Measurements from ENCODE around the gene LAMB2. TPM values are rescaled to one million over a fixed set of nuclear protein-coding genes. Genes with fewer than 3 reads are reported as not detected.

Gene LAMB2
- total and polyA plus RNA-seq, 2 of the 8 experiments (the other 6 are each of a cell fraction or from before 2014, with no cell fraction given): 112 to 153 TPM

DNA sequence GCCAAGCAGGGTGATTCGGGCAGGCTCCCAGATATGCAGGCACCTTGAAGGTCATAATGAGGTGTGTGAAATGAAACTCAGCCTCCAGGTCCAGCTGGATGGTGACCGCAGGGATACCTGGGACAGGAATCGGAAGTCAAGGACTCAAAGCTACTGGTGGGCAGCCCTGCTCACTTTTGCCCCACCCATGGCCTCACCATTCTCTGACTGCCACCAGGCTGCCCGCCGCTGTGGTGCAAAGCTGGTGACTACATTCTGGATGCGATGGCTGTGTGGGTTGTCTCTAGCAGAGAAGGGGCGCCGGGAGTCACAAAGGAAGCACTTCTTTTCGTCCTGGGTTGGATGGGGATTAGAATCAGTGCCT lies 795 bp downstream of the LAMB2 start:
- H3K4me1 ChIP-seq (replicated peaks in 1 of 4; ENCODE audit: control insufficient read depth in 3 of 4, insufficient read depth in 4 of 4, low read length in 3 of 4): peaks cover 0 to 8% (median 7%) of the 10 kb centered on the region in 4 experiments; a peak in 6 of 7 replicates
- H2BK5ac ChIP-seq (ENCODE audit: low read depth, low read length): peak overlapping the region; percentile 89
- ChIA-PET POLR2A (ENCODE audit: partially characterized antibody) (interaction anchor here (0.6 to 2.4 kb wide), 16 partner anchors 11 to 280 kb away, joined by 3 to 19 read pairs (median 4); partner anchors contain the start of genes NDUFAF3, QARS1, RHOA and USP19), CTCF (ENCODE audit: partially characterized antibody) (interaction anchor here (0.7 to 5.5 kb wide), 13 partner anchors 10 to 283 kb away, joined by 3 to 43 read pairs (median 3); partner anchors contain the start of genes KLHDC8B and USP19)
- peaks cover 12% of the 10 kb centered on the region for H3K23me2 ChIP-seq (ENCODE audit: low read depth, low read length)
- peak overlapping the region; percentile 75; the same call in 1 of the 2 replicates for H2AK5ac ChIP-seq (ENCODE audit: low read depth, low read length)
- DNase-seq (ENCODE audit: low read depth in 1 of 2, low spot score in 2 of 2): no peak
- H3K4me2 ChIP-seq (ENCODE audit: insufficient read depth in 1 of 2, low read depth in 2 of 2, low read length in 2 of 2): peak overlapping the region; percentile 76 to 90
- H4K20me1 ChIP-seq (replicated peaks in 1 of 2; ENCODE audit: control insufficient read depth in 1 of 2, insufficient read depth in 2 of 2, low read length in 2 of 2): peaks cover 0 to 4% of the 10 kb centered on the region in 2 experiments
- no peak overlapping the region for H2BK15ac ChIP-seq (ENCODE audit: low read length)
- H2BK20ac ChIP-seq (ENCODE audit: low read length): no peak overlapping the region
- WGBS, 2 experiments (ENCODE audit: extremely low coverage in 1 of 2, insufficient coverage in 1 of 2, insufficient read length in 1 of 2, insufficient replicate concordance in 2 of 2, low coverage in 1 of 2, low lambda C conversion rate in 2 of 2, missing lambda C conversion rate in 1 of 2): 66% methylated on average over 9 of the region's 9 CpGs; no CpG with 5 or more reads in 1 of the 2 experiments
- H3K36me3 ChIP-seq (ENCODE audit: control insufficient read depth in 2 of 4, insufficient read depth in 4 of 4, low read length in 3 of 4): 0 out of 8 replicates have a peak, but pooled peaks cover 0 to 2% (median 0%) of the 10 kb centered on the region in 4 experiments
- H3K79me2 ChIP-seq (ENCODE audit: control insufficient read depth in 1 of 2, insufficient read depth in 2 of 2, low read length in 2 of 2): no peaks in the 10 kb centered on the region
- H3K27ac ChIP-seq (ENCODE audit: low read depth, low read length): peak overlapping the region; percentile 10; the same call in 1 of the 2 replicates
- H4K8ac ChIP-seq (ENCODE audit: extremely low read depth, insufficient read depth, low read length): no peak overlapping the region
- peak overlapping the region; percentile 60 for H3K4ac ChIP-seq (replicated peaks; ENCODE audit: insufficient read length, low read depth, low read length)
- H3K9ac ChIP-seq (replicated peaks in 1 of 4; ENCODE audit: extremely low read depth in 1 of 4, low read depth in 3 of 4, low read length in 3 of 4): peak overlapping the region in 3 of 4 experiments; percentile 24 to 48 (median 36); a peak in 5 of 7 replicates
- no peak overlapping the region for H3K18ac ChIP-seq (ENCODE audit: extremely low read depth, low read length)
- peak overlapping the region; percentile 87 for H4K91ac ChIP-seq (replicated peaks; ENCODE audit: insufficient read length, low read length)
- H2BK120ac ChIP-seq (replicated peaks; ENCODE audit: low read depth, low read length): no peak overlapping the region
- H3K79me1 ChIP-seq (ENCODE audit: low read depth, low read length): 0 out of 2 replicates have a peak, but pooled peaks cover 4% of the 10 kb centered on the region
- H3K4me3 ChIP-seq (ENCODE audit: extremely low read depth in 1 of 4, insufficient read depth in 2 of 4, low read depth in 3 of 4, low read length in 4 of 4): peak overlapping the region; percentile 62 to 92 (median 81)
- no peak overlapping the region for H3K14ac ChIP-seq (ENCODE audit: insufficient read length)
- H3K56ac ChIP-seq (replicated peaks; ENCODE audit: insufficient read length, low read depth, low read length): no peak overlapping the region
- no peak overlapping the region for H4K5ac ChIP-seq (ENCODE audit: insufficient read length, low read depth, low read length)
- no peaks in the 10 kb centered on the region for H3K27me3 ChIP-seq (replicated peaks in 1 of 4; ENCODE audit: control insufficient read depth in 3 of 4, extremely low read depth in 1 of 4, insufficient read depth in 3 of 4, low read length in 3 of 4)
- no peak overlapping the region for H2AFZ ChIP-seq (ENCODE audit: low read length)
- no peak overlapping the region for H3K23ac ChIP-seq (ENCODE audit: insufficient read length)
- H2BK12ac ChIP-seq (ENCODE audit: low read depth, low read length): peak overlapping the region; percentile 71; the same call in 1 of the 2 replicates
- FAIRE-seq: no peak
- no peak for TF ChIP-seq TEAD4 (IDR thresholded peaks at IDR 0.05; ENCODE audit: low read depth, low read length)
- TF ChIP-seq CREB1 (IDR thresholded peaks at IDR 0.05): no peak
- no peak for TF ChIP-seq TCF12 (IDR thresholded peaks at IDR 0.05; ENCODE audit: low read depth, low read length)
- no peak for TF ChIP-seq POLR2AphosphoS5 (IDR thresholded peaks at IDR 0.05; ENCODE audit: low read depth, low read length)
- no peak for TF ChIP-seq EGR1 (IDR thresholded peaks at IDR 0.05; ENCODE audit: borderline replicate concordance, low read depth, low read length)
- TF ChIP-seq JUN (IDR thresholded peaks at IDR 0.05; ENCODE audit: low read depth, low read length): no peak
- no peak for TF ChIP-seq KDM4A (IDR thresholded peaks at IDR 0.05; ENCODE audit: low read depth, low read length, severe bottlenecking)
- TF ChIP-seq CBX5 (IDR thresholded peaks at IDR 0.05; ENCODE audit: low read depth, low read length): no peak
- no peak for TF ChIP-seq CBX8 (IDR thresholded peaks at IDR 0.05; ENCODE audit: borderline replicate concordance, low read depth, low read length)
- no peaks in the 10 kb centered on the region for H3K9me3 ChIP-seq (ENCODE audit: insufficient read depth in 2 of 2, low read depth in 1 of 2, low read length in 1 of 2)
